ENCODE data around the gene SETDB2. TPM values are rescaled to one million over a fixed set of nuclear protein-coding genes. Genes with fewer than 3 reads are reported as not detected.

The SETDB2 gene
- total and polyA plus RNA-seq, 2 of the 13 experiments (the other 11 are each of a cell fraction or from before 2014, with no cell fraction given), result 8.1 to 8.7 TPM

- no peak for TF ChIP-seq GMEB1 (CRISPR knock-in tag; IDR thresholded peaks at IDR 0.05; ENCODE audit: borderline replicate concordance)
- no peak for TF ChIP-seq ZNF629 (CRISPR knock-in tag; conservative IDR thresholded peaks at IDR 0.05)
Measured at GRCh38 chr13:49452725-49453457, 8.8 kb downstream of the SETDB2 start (continued).

GRCh38 chr13:49453465-49453864 is 9.4 kb downstream of the SETDB2 start:
- CTCF ChIA-PET (ENCODE audit: low intra/inter-chr PET ratio, low total read pairs), result no interaction called here
- Histone ChIP-seq H3K36me3 (replicated peaks in 1 of 2; ENCODE audit: control insufficient read depth in 1 of 2, insufficient read depth in 2 of 2, low read length in 2 of 2) (0 out of 5 replicates have a peak, but pooled peaks cover 0 to 2% of the 10 kb centered on the region in 2 experiments), H3K4me1 (ENCODE audit: insufficient read depth, low read length) (peaks cover 13% of the 10 kb centered on the region), H3K4me3 (replicated peaks in 1 of 3; ENCODE audit: insufficient read depth in 1 of 3, low read depth in 2 of 3, low read length in 3 of 3) (no peak overlapping the region), H2AFZ (ENCODE audit: low read length) (no peak overlapping the region), H3K9ac (ENCODE audit: insufficient read depth, low read depth, low read length) (no peak overlapping the region), H3K4me2 (ENCODE audit: low read depth, low read length) (no peak overlapping the region), H3K9me3 (ENCODE audit: low read length) (no peaks in the 10 kb centered on the region), H3K79me2 (ENCODE audit: insufficient read depth, low read length) (peaks cover 18% of the 10 kb centered on the region), H3K27me3 (ENCODE audit: control insufficient read depth in 1 of 2, insufficient read depth in 2 of 2, low read length in 2 of 2) (no peaks in the 10 kb centered on the region), H4K20me1 (ENCODE audit: insufficient read depth, low read length) (no peaks in the 10 kb centered on the region), H3K27ac (ENCODE audit: extremely low read length, insufficient read depth, low read length) (no peak overlapping the region)
- no peak for FAIRE-seq
- BruUV-seq (replicated peaks), result no TSS peak
- POLR2A ChIA-PET, result interaction anchor here (2.3 kb wide), 1 partner anchor 10 kb away, joined by 6 read pairs; the partner anchor contains the start of genes CAB39L and SETDB2
- no peak for ATAC-seq
- in situ Hi-C loops (cut with HindIII; ENCODE audit: extremely low pct_ligation_motif_present, low pct_unique_long_range_greater_than_20kb) (no loop called here), intact Hi-C loops (cut with micrococcal nuclease; ENCODE audit: unreplicated experiment) (loop anchor here (5.0 kb wide), 1 partner anchor 44 kb away; the partner anchor contains the start of gene PHF11)
- WGBS (ENCODE audit: low lambda C conversion rate), result 97% methylated on average over 7 of the region's 7 CpGs
- DNase-seq (ENCODE audit: low spot score), result no peak
- no peak for TF ChIP-seq ZNF253 (CRISPR knock-in tag; IDR thresholded peaks at IDR 0.05; ENCODE audit: borderline replicate concordance)
- TF ChIP-seq TBX2 (CRISPR knock-in tag; IDR thresholded peaks at IDR 0.05; ENCODE audit: borderline replicate concordance), result no peak
- no peak for TF ChIP-seq ATF1 (CRISPR knock-in tag; IDR thresholded peaks at IDR 0.05)
- TF ChIP-seq KDM4B (CRISPR knock-in tag; IDR thresholded peaks at IDR 0.05), result no peak
- no peak for TF ChIP-seq CBX2 (IDR thresholded peaks at IDR 0.05; ENCODE audit: low read depth, low read length)
- TF ChIP-seq CBX2 (CRISPR knock-in tag; IDR thresholded peaks at IDR 0.05; ENCODE audit: low read depth), result no peak
- no peak for TF ChIP-seq ZNF275 (CRISPR knock-in tag; IDR thresholded peaks at IDR 0.05; ENCODE audit: borderline replicate concordance)
- no peak for TF ChIP-seq ZNF460 (CRISPR knock-in tag; IDR thresholded peaks at IDR 0.05; ENCODE audit: borderline replicate concordance)
- no peak for TF ChIP-seq ZNF747 (CRISPR knock-in tag; IDR thresholded peaks at IDR 0.05; ENCODE audit: borderline replicate concordance)
- TF ChIP-seq THYN1 (CRISPR knock-in tag; IDR thresholded peaks at IDR 0.05; ENCODE audit: borderline replicate concordance, low read depth), result no peak
- no peak for TF ChIP-seq ZNF878 (CRISPR knock-in tag; IDR thresholded peaks at IDR 0.05)
- TF ChIP-seq ZNF687 (CRISPR knock-in tag; IDR thresholded peaks at IDR 0.05), result no peak
- TF ChIP-seq NR2F1 (CRISPR knock-in tag; IDR thresholded peaks at IDR 0.05), result no peak
